DND-41 (cell line): ENCODE measurements around the gene SLC6A7.

Source experiments
- ATAC-seq: fragments of 200-7000 bp; cut with Tn5 transposase; 3 replicates; pipeline ENCODE4 v1.9.1; 2021; ENCODE audit warnings: low read depth; ENCODE audit not compliant: insufficient read depth
- DNase-seq: peaks from one replicate; pipeline ENCODE4 v3.0.0-alpha.2; 2020
- H2AFZ ChIP-seq: 2 replicates; pipeline ENCODE4 v1.6.0; 2012; ENCODE audit warnings: low read depth, low read length
- H3K27ac ChIP-seq: 2 replicates; pipeline ENCODE4 v1.5.1; 2012; ENCODE audit warnings: low read length, inconsistent platforms
- H3K27me3 ChIP-seq: fragments of 200-600 bp; sonication (generic); 2 replicates; pipeline ENCODE4 v1.6.0; 2012; ENCODE audit warnings: low read length, mild to moderate bottlenecking, inconsistent platforms; ENCODE audit not compliant: insufficient read depth, poor library complexity
- H3K36me3 ChIP-seq: 2 replicates; pipeline ENCODE4 v1.5.1; 2012; ENCODE audit warnings: low read length, inconsistent platforms; ENCODE audit not compliant: insufficient read depth
- H3K4me1 ChIP-seq: 2 replicates; pipeline ENCODE4 v1.5.1; 2012; ENCODE audit warnings: mild to moderate bottlenecking, low read length; ENCODE audit not compliant: insufficient read depth
- H3K4me2 ChIP-seq: 2 replicates; pipeline ENCODE4 v1.6.0; 2012; ENCODE audit warnings: mild to moderate bottlenecking, moderate library complexity, low read length, inconsistent platforms; ENCODE audit not compliant: insufficient read depth
- H3K4me3 ChIP-seq, 2 experiments: fragments of 200-600 bp in 1 of 2; shearing (Covaris generic) in 1 of 2; 2 replicates each; pipeline ENCODE4 v1.5.1; 2012 to 2016; ENCODE audit warnings: inconsistent platforms in 2 of 2, low read length in 2 of 2, mild to moderate bottlenecking in 2 of 2, low read depth in 1 of 2, moderate library complexity in 1 of 2
- H3K79me2 ChIP-seq: 2 replicates; pipeline ENCODE4 v1.6.0; 2012; ENCODE audit warnings: low read length, inconsistent platforms; ENCODE audit not compliant: insufficient read depth
- H3K9ac ChIP-seq: 2 replicates; pipeline ENCODE4 v1.6.0; 2012; ENCODE audit warnings: low read depth, mild to moderate bottlenecking, inconsistent platforms, low read length, moderate library complexity
- H3K9me3 ChIP-seq: 2 replicates; pipeline ENCODE4 v1.5.1; 2012; ENCODE audit warnings: low read length, moderate library complexity, mild to moderate bottlenecking, inconsistent platforms; ENCODE audit not compliant: insufficient read depth, severe bottlenecking
- H4K20me1 ChIP-seq: 2 replicates; pipeline ENCODE4 v1.6.0; 2012; ENCODE audit warnings: low read length; ENCODE audit not compliant: insufficient read depth
- CTCF ChIP-seq: IDR thresholded peaks from 2 replicates; pipeline ENCODE4 v1.5.1; 2012; ENCODE audit warnings: borderline replicate concordance, low read length, moderate library complexity, mild to moderate bottlenecking; ENCODE audit not compliant: poor library complexity, severe bottlenecking; ENCODE audit errors: extremely low read depth
- EZH2 ChIP-seq: IDR thresholded peaks from 3 replicates; pipeline ENCODE4 v1.6.1; 2012; ENCODE audit warnings: borderline replicate concordance, low read depth, mild to moderate bottlenecking, moderate library complexity, low read length, inconsistent platforms; ENCODE audit not compliant: severe bottlenecking

The SLC6A7 gene

DNA sequence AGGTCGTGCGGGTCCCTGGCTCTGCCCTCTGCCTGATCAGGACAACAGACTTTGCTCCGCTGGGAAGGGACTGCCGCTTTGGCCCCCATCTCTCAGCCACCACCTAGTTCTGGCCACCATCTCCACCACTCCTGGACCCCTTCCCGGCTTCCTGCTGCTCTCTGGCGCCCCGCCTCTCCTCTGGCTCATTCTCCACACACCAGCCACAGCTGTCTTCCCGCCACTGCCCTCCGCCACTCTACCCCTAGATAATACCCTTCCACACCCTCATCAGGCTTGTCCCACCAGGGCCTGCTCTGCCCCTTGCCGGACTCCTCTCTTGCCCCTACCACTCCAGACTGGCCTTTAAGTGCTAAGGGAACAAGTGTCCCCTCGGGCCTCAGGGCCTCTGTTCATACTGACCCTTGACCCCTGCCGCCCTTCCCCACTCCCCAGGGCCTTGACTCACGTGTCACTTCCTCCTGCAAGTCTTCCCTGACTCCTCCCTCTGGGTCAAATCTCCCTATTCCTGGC is 26.3 kb upstream of the SLC6A7 start:
- no peak overlapping the region for H3K27ac ChIP-seq
- no peaks in the 10 kb centered on the region for H3K9me3 ChIP-seq
- no peaks in the 10 kb centered on the region for H3K79me2 ChIP-seq
- H3K4me3 ChIP-seq, result no peak overlapping the region
- TF ChIP-seq EZH2 (no peak), CTCF (no peak)
- no peak overlapping the region for H3K9ac ChIP-seq
- no peaks in the 10 kb centered on the region for H3K27me3 ChIP-seq
- DNase-seq, result no peak
- H3K36me3 ChIP-seq, result no peaks in the 10 kb centered on the region
- peaks cover 30% of the 10 kb centered on the region for H3K4me1 ChIP-seq
- H3K4me2 ChIP-seq, result no peak overlapping the region
- no peaks in the 10 kb centered on the region for H4K20me1 ChIP-seq
- ATAC-seq, result no peak
- no peak overlapping the region for H2AFZ ChIP-seq

- Histone ChIP-seq H3K9me3 (no peaks in the 10 kb centered on the region), H3K27ac (no peak overlapping the region), H3K4me2 (no peak overlapping the region), H3K27me3 (peaks cover under 1% of the 10 kb centered on the region), H3K79me2 (no peaks in the 10 kb centered on the region), H2AFZ (no peak overlapping the region), H3K4me1 (peaks cover 30% of the 10 kb centered on the region), H3K4me3 (no peak overlapping the region), H3K9ac (no peak overlapping the region), H3K36me3 (no peaks in the 10 kb centered on the region), H4K20me1 (no peaks in the 10 kb centered on the region)
- DNase-seq (no peak), ATAC-seq (no peak)
- TF ChIP-seq EZH2 (no peak), CTCF (no peak)
Observed at GRCh38 chr5:150164211-150164980, 25.5 kb upstream of the SLC6A7 start.

GRCh38 chr5:150166037-150166649 is 23.7 kb upstream of the SLC6A7 start:
- Histone ChIP-seq H3K4me2 (no peak overlapping the region), H3K27ac (no peak overlapping the region), H3K4me1 (peaks cover 13% of the 10 kb centered on the region), H3K9ac (no peak overlapping the region), H3K27me3 (peaks cover 8% of the 10 kb centered on the region), H2AFZ (no peak overlapping the region), H3K36me3 (no peaks in the 10 kb centered on the region), H3K4me3 (no peak overlapping the region), H3K9me3 (no peaks in the 10 kb centered on the region), H3K79me2 (no peaks in the 10 kb centered on the region), H4K20me1 (peaks cover 3% of the 10 kb centered on the region; the same call in 1 of the 2 replicates)
- TF ChIP-seq CTCF (no peak), EZH2 (no peak)
- ATAC-seq, result no peak
- no peak for DNase-seq
